GM04503 (cell line): ENCODE results near the gene TCEANC2.
A peak's percentile ranks its signal among the peaks of the same experiment; 100 is the strongest.

Experiments used
- DNase-seq: peaks from one replicate; pipeline ENCODE4 v3.0.0-alpha.2; 2012; ENCODE audit warnings: low read depth

The TCEANC2 gene

GRCh38 chr1:54136963-54137533, 83.6 kb downstream of the TCEANC2 start:
- DNase-seq: no peak

GRCh38 chr1:54137534-54138061, 84.2 kb downstream of the TCEANC2 start:
- peak; percentile 44 for DNase-seq

GRCh38 chr1:54138994-54139393, 85.6 kb downstream of the TCEANC2 start:
- no peak for DNase-seq

GRCh38 chr1:54139711-54140110, 86.3 kb downstream of the TCEANC2 start:
- no peak for DNase-seq

GRCh38 chr1:54142146-54142900, 88.9 kb downstream of the TCEANC2 start:
- no peak for DNase-seq

- no peak for DNase-seq
These were observed 91.0 kb downstream of the TCEANC2 start for GRCh38 chr1:54144366-54144765.

- no peak for DNase-seq
These were observed 96.3 kb downstream of the TCEANC2 start for GRCh38 chr1:54149734-54150133.

GRCh38 chr1:54151013-54151412, 97.6 kb downstream of the TCEANC2 start:
- DNase-seq: no peak

GRCh38 chr1:54152696-54153095, 99.3 kb downstream of the TCEANC2 start, which contains the start of gene CDCP2:
Gene CDCP2 (minus strand): TSS chr1:54153000. CDS start chr1:54152922, 78 bp downstream.
- DNase-seq: no peak

GRCh38 chr1:54153535-54154439, 100.4 kb downstream of the TCEANC2 start:
- DNase-seq: peak; percentile 51
